Measurements from ENCODE around the gene PXN. TPM values are rescaled to one million over a fixed set of nuclear protein-coding genes. Genes with fewer than 3 reads are reported as not detected.
"Not testable (repeated sequence)": the region's sequence is repeated elsewhere in the genome, so short reads cannot be mapped to it uniquely, and the experiment has no call there.

PXN gene
- total RNA-seq, 1 experiment from 2014 or later = 156 TPM

DNA sequence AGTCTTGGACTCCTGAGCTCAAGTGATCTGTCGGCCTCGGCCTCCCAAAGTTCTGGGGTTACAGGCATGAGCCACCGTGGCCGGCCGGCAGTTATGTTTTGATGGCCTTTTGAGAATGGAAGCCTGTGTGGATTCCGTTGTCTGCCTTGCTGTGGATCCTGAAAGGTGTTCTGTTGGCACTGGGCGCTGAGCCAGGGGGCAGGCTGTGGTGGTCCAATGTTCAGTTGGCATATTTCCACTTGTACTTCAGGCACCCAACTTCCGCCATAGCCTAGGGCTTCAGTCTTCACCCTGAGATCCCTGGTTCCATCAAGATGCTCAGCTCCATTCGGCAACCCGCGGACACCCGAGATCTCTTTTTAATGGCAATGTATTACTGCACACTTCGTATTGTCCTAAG is 58.3 kb downstream of the PXN start:
- CTCF ChIA-PET = no interaction called here
- Mint-ChIP-seq H3K36me3 (ENCODE audit: insufficient read depth, unreplicated experiment) (peaks cover 38% of the 10 kb centered on the region), H3K27ac (ENCODE audit: unreplicated experiment) (no peak overlapping the region)

GRCh38 chr12:120206781-120207180 is 58.7 kb downstream of the PXN start:
- not testable (repeated sequence) for H3K4me3 Mint-ChIP-seq (ENCODE audit: low read depth, unreplicated experiment); H3K9me3 Mint-ChIP-seq (ENCODE audit: low read depth, unreplicated experiment); BruUV-seq (replicated peaks)

More for the DNA sequence above, 58.3 kb downstream of the PXN start:
- H3K4me1 Mint-ChIP-seq (ENCODE audit: low read depth, unreplicated experiment) = no peaks in the 10 kb centered on the region
- H3K9me3 Mint-ChIP-seq (ENCODE audit: low read depth, unreplicated experiment) = no peaks in the 10 kb centered on the region
- TF ChIP-seq, protein P1, sequence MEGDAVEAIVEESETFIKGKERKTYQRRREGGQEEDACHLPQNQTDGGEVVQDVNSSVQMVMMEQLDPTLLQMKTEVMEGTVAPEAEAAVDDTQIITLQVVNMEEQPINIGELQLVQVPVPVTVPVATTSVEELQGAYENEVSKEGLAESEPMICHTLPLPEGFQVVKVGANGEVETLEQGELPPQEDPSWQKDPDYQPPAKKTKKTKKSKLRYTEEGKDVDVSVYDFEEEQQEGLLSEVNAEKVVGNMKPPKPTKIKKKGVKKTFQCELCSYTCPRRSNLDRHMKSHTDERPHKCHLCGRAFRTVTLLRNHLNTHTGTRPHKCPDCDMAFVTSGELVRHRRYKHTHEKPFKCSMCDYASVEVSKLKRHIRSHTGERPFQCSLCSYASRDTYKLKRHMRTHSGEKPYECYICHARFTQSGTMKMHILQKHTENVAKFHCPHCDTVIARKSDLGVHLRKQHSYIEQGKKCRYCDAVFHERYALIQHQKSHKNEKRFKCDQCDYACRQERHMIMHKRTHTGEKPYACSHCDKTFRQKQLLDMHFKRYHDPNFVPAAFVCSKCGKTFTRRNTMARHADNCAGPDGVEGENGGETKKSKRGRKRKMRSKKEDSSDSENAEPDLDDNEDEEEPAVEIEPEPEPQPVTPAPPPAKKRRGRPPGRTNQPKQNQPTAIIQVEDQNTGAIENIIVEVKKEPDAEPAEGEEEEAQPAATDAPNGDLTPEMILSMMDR (IDR thresholded peaks at IDR 0.05; ENCODE audit: unreplicated experiment) = no peak
- DNase-seq = no peak
- BruUV-seq (replicated peaks) = no TSS peak
- H3K27me3 Mint-ChIP-seq (ENCODE audit: unreplicated experiment) = no peaks in the 10 kb centered on the region
- intact Hi-C loops (cut with micrococcal nuclease; ENCODE audit: unreplicated experiment) = no loop called here
- H3K4me3 Mint-ChIP-seq (ENCODE audit: low read depth, unreplicated experiment) = no peak overlapping the region

GRCh38 chr12:120206228-120206627 is 59.3 kb downstream of the PXN start:
- H3K9me3 Mint-ChIP-seq (ENCODE audit: low read depth, unreplicated experiment) = no peaks in the 10 kb centered on the region
- H3K4me1 Mint-ChIP-seq (ENCODE audit: low read depth, unreplicated experiment) = no peaks in the 10 kb centered on the region
- no TSS peak for BruUV-seq (replicated peaks)
- no peaks in the 10 kb centered on the region for H3K27me3 Mint-ChIP-seq (ENCODE audit: unreplicated experiment)
- TF ChIP-seq, protein P1 (IDR thresholded peaks at IDR 0.05; ENCODE audit: unreplicated experiment) = no peak
- no peak for DNase-seq
- H3K36me3 Mint-ChIP-seq (ENCODE audit: insufficient read depth, unreplicated experiment) = peaks cover 38% of the 10 kb centered on the region
- intact Hi-C loops (cut with micrococcal nuclease; ENCODE audit: unreplicated experiment) = no loop called here
- no peak overlapping the region for H3K4me3 Mint-ChIP-seq (ENCODE audit: low read depth, unreplicated experiment)
- no peak overlapping the region for H3K27ac Mint-ChIP-seq (ENCODE audit: unreplicated experiment)
- CTCF ChIA-PET = no interaction called here

More at GRCh38 chr12:120206781-120207180, 58.7 kb downstream of the PXN start:
- H3K27ac Mint-ChIP-seq (ENCODE audit: unreplicated experiment); H3K4me1 Mint-ChIP-seq (ENCODE audit: low read depth, unreplicated experiment); CTCF ChIA-PET; H3K27me3 Mint-ChIP-seq (ENCODE audit: unreplicated experiment); DNase-seq; intact Hi-C loops (cut with micrococcal nuclease; ENCODE audit: unreplicated experiment): not testable (repeated sequence)
- H3K36me3 Mint-ChIP-seq (ENCODE audit: insufficient read depth, unreplicated experiment) = peaks cover 38% of the 10 kb centered on the region

DNA sequence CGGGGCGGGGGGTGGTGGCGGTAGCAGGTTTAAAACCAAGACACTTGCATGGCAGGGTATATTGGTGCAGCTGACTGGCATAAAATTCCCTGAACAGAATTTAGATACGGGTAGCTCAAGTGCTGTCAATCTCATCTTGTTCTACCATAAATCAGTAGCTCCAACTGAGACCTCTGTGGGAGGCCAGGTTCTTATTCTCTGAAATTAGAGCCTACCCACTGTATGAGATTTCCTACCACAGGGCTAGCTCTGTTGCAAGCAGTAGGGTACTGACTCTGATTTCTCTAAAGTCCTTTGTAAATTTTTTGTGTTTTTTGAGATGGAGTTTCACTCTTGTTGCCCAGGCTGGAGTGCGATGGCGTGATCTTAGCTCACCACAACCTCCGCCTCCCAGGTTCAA is 61.4 kb downstream of the PXN start:
- no TSS peak for BruUV-seq (replicated peaks)
- H3K36me3 Mint-ChIP-seq (ENCODE audit: insufficient read depth, unreplicated experiment) = peaks cover 42% of the 10 kb centered on the region
- no peak for DNase-seq
- CTCF ChIA-PET = interaction anchor here (0.7 to 1.0 kb wide), 2 partner anchors 260 to 1024 kb away, joined by 4 to 7 read pairs; no protein-coding TSS in a partner anchor
- intact Hi-C loops (cut with micrococcal nuclease; ENCODE audit: unreplicated experiment) = no loop called here
- TF ChIP-seq, protein P1 (IDR thresholded peaks at IDR 0.05; ENCODE audit: unreplicated experiment) = no peak
- no peaks in the 10 kb centered on the region for H3K9me3 Mint-ChIP-seq (ENCODE audit: low read depth, unreplicated experiment)
- H3K4me1 Mint-ChIP-seq (ENCODE audit: low read depth, unreplicated experiment) = peaks cover 5% of the 10 kb centered on the region
- no peak overlapping the region for H3K4me3 Mint-ChIP-seq (ENCODE audit: low read depth, unreplicated experiment)
- H3K27ac Mint-ChIP-seq (ENCODE audit: unreplicated experiment) = no peak overlapping the region
- H3K27me3 Mint-ChIP-seq (ENCODE audit: unreplicated experiment) = no peaks in the 10 kb centered on the region

DNA sequence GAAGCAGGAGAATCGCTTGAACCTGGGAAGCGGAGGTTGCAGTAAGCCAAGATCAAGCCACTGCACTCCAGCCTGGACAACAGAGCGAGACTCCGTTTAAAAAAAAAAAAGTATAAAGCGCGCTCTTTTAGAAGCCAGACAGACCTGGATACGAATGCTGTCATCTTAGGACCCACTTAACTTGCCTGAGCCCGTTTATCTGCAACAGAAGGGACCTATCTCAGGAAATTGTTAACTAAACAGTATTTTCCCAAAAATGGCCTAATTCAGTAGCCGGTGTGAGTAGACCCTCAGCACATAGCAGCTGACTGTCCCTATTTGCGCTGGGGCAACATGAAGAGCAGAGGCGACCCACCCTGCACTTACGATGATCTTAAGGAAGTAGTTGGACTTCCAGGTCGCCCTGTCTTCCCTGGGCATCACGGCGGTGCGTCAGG is 65.1 kb downstream of the PXN start:
- intact Hi-C loops (cut with micrococcal nuclease; ENCODE audit: unreplicated experiment) = loop anchor here (2.0 kb wide), 1 partner anchor 64 kb away; the partner anchor contains the start of gene PXN
- TSS peak; percentile 43 for BruUV-seq (replicated peaks)
- peak overlapping the region; percentile 85 for H3K4me3 Mint-ChIP-seq (ENCODE audit: low read depth, unreplicated experiment)
- peak overlapping the region; percentile 96 for H3K27ac Mint-ChIP-seq (ENCODE audit: unreplicated experiment)
- no peak for DNase-seq
- H3K9me3 Mint-ChIP-seq (ENCODE audit: low read depth, unreplicated experiment) = no peaks in the 10 kb centered on the region
- CTCF ChIA-PET = interaction anchor here (1.0 to 2.9 kb wide), 8 partner anchors 26 to 212 kb away, joined by 3 to 21 read pairs (median 10); partner anchors contain the start of genes BICDL1, PXN, RAB35 and RNU4-2
- no peaks in the 10 kb centered on the region for H3K27me3 Mint-ChIP-seq (ENCODE audit: unreplicated experiment)
- TF ChIP-seq, protein P1 (IDR thresholded peaks at IDR 0.05; ENCODE audit: unreplicated experiment) = no peak
- peaks cover 22% of the 10 kb centered on the region for H3K4me1 Mint-ChIP-seq (ENCODE audit: low read depth, unreplicated experiment)
- H3K36me3 Mint-ChIP-seq (ENCODE audit: insufficient read depth, unreplicated experiment) = peaks cover 71% of the 10 kb centered on the region

Data from Calu3 (cell line).